B cell (primary cell): Measurements from ENCODE around the gene CMTM3. TPM values are rescaled to one million over a fixed set of nuclear protein-coding genes. Genes with fewer than 3 reads are reported as not detected.
"Not testable (repeated sequence)": the region's sequence is repeated elsewhere in the genome, so short reads cannot be mapped to it uniquely, and the experiment has no call there.

Source experiments
- ATAC-seq: fragments of 200-7000 bp; cut with Tn5 transposase; one replicate; pipeline ENCODE4 v1.10.0; 2021; ENCODE audit warnings: low read depth, mild to moderate bottlenecking, moderate number of reproducible peaks, moderate library complexity
- CTCF ChIA-PET: fragments of 350-600 bp; sonication (Branson Sonifier 250); formaldehyde crosslinking; loops from one replicate; lab custom pipeline; 2021; ENCODE audit warnings: antibody characterized with exemption, inconsistent platforms; lab: Charles Lee
- POLR2A ChIA-PET: fragments of 350-600 bp; sonication (Branson Sonifier 250); formaldehyde crosslinking; loops from one replicate; lab custom pipeline; 2021; ENCODE audit warnings: antibody characterized with exemption; lab: Charles Lee
- DNase-seq: peaks from one replicate; pipeline ENCODE4 v3.0.0; 2013
- H2AFZ ChIP-seq: 2 replicates; pipeline ENCODE4 v1.6.1; 2012; ENCODE audit warnings: mild to moderate bottlenecking, low read depth, low read length; ENCODE audit not compliant: insufficient read depth, poor library complexity, severe bottlenecking
- H3K27ac ChIP-seq, 2 donors: 1 replicate in 1 of 2; 2 replicates in 1 of 2; pipeline ENCODE4 v1.5.1; 2012 to 2013; ENCODE audit warnings: low read length in 2 of 2, mild to moderate bottlenecking in 2 of 2, moderate library complexity in 1 of 2
- H3K27me3 ChIP-seq, 4 experiments: fragments of 200-600 bp in 1 of 4; sonication (generic) in 1 of 4; replicated peaks in 1 of 4; 1 replicate in 2 of 4; 2 replicates in 2 of 4; pipeline versions ENCODE4 v1.6.1 to v1.7.0; 2013 to 2016; ENCODE audit warnings: low read length in 3 of 4, mild to moderate bottlenecking in 2 of 4, mixed read lengths in 1 of 4, moderate library complexity in 1 of 4; ENCODE audit not compliant: insufficient read depth in 4 of 4, control insufficient read depth in 3 of 4; ENCODE audit errors: control extremely low read depth in 1 of 4
- H3K36me3 ChIP-seq, 2 experiments: replicated peaks in 1 of 2; 1 replicate in 1 of 2; 2 replicates in 1 of 2; pipeline versions ENCODE4 v1.6.1 to v1.7.1; 2013; ENCODE audit warnings: low read length in 1 of 2; ENCODE audit not compliant: insufficient read depth in 2 of 2, control insufficient read depth in 1 of 2; ENCODE audit errors: control extremely low read depth in 1 of 2, extremely low read depth in 1 of 2
- H3K4me1 ChIP-seq, 2 donors: fragments of 200-600 bp in 1 of 2; sonication (generic) in 1 of 2; 1 replicate in 1 of 2; 2 replicates in 1 of 2; pipeline versions ENCODE4 v1.5.1 to v1.6.1; 2013 to 2017; ENCODE audit warnings: low read length in 2 of 2; ENCODE audit not compliant: control insufficient read depth in 2 of 2, insufficient read depth in 2 of 2
- H3K4me2 ChIP-seq: replicated peaks from 2 replicates; pipeline ENCODE3; 2012; ENCODE audit warnings: mild to moderate bottlenecking, low read depth, low read length; ENCODE audit not compliant: poor library complexity, severe bottlenecking
- H3K4me3 ChIP-seq, 5 experiments: fragments of 200-600 bp in 1 of 5; sonication (generic) in 1 of 5; 1 replicate in 3 of 5; 2 replicates in 2 of 5; pipeline versions ENCODE4 v1.5.1 to v1.7.0; 2011 to 2016; ENCODE audit warnings: low read length in 4 of 5, mild to moderate bottlenecking in 4 of 5, low read depth in 2 of 5, control low read depth in 1 of 5, moderate library complexity in 1 of 5; ENCODE audit not compliant: insufficient read depth in 1 of 5; ENCODE audit errors: control extremely low read depth in 1 of 5, extremely low read depth in 1 of 5
- H3K79me2 ChIP-seq: fragments of 200-600 bp; sonication (generic); one replicate; pipeline ENCODE4 v1.6.0; 2016; ENCODE audit warnings: low read length; ENCODE audit not compliant: control insufficient read depth, insufficient read depth
- H3K9ac ChIP-seq: fragments of 200-600 bp; sonication (generic); 2 replicates; pipeline ENCODE4 v1.6.1; 2017; ENCODE audit warnings: mild to moderate bottlenecking, low read length, moderate library complexity
- H3K9me3 ChIP-seq, 3 donors: one replicate each; pipeline versions ENCODE4 v1.6.1 to v1.7.1; 2013; ENCODE audit warnings: low read length in 2 of 3; ENCODE audit not compliant: control insufficient read depth in 2 of 3, insufficient read depth in 1 of 3; ENCODE audit errors: control extremely low read depth in 1 of 3
- H4K20me1 ChIP-seq: 2 replicates; pipeline ENCODE4 v1.6.0; 2012; ENCODE audit warnings: mild to moderate bottlenecking, low read length; ENCODE audit not compliant: insufficient read depth, control insufficient read depth, poor library complexity, severe bottlenecking
- H3K27ac Mint-ChIP-seq: one replicate; pipeline ENCODE4 v1.8.0; 2021; ENCODE audit warnings: mixed read lengths
- H3K27me3 Mint-ChIP-seq: one replicate; pipeline ENCODE4 v1.8.0; 2021; ENCODE audit warnings: mixed read lengths
- H3K4me1 Mint-ChIP-seq: one replicate; pipeline ENCODE4 v1.8.0; 2021; ENCODE audit warnings: mixed read lengths
- H3K4me3 Mint-ChIP-seq: one replicate; pipeline ENCODE4 v1.8.0; 2021; ENCODE audit warnings: mixed read lengths
- H3K9me3 Mint-ChIP-seq: one replicate; pipeline ENCODE4 v1.8.0; 2022; ENCODE audit warnings: mixed read lengths; ENCODE audit not compliant: insufficient read depth
- CTCF ChIP-seq: fragments of 200-600 bp; IDR thresholded peaks from one replicate; pipeline ENCODE4 v1.8.0; 2022; ENCODE audit warnings: antibody characterized with exemption, mild to moderate bottlenecking
- EZH2 ChIP-seq: IDR thresholded peaks from 2 replicates; pipeline ENCODE4 v1.6.1; 2012; ENCODE audit warnings: borderline replicate concordance, low read depth, mild to moderate bottlenecking, moderate library complexity, low read length; ENCODE audit not compliant: insufficient read depth, poor library complexity, severe bottlenecking
- WGBS: methylation state at CpG from one replicate; pipeline ENCODE4 v1.1.5; 2013; ENCODE audit warnings: missing lambda C conversion rate; ENCODE audit not compliant: insufficient coverage; 5-methylcytosine and 5-hydroxymethylcytosine counted together
- intact Hi-C: fragments of 100-400 bp; cut with micrococcal nuclease; formaldehyde crosslinking; loops from one replicate; pipeline ENCODE4 v1.10.0; 2022
- polyA plus RNA-seq: library from polyadenylated mRNA; depleted of rRNA; stranded (reverse); fragments of >200 nt; gene quantifications from 2 replicates; pipeline ENCODE4 v1.2.3, GENCODE V29; 2012
- small RNA-seq: library from RNA; depleted of rRNA; stranded (forward); fragments of <200 nt; gene quantifications from one replicate; pipeline ENCODE3, GENCODE V24; 2012; ENCODE audit warnings: low replicate concordance, low read depth; ENCODE audit not compliant: insufficient read length
- total RNA-seq, 2 donors: library from RNA; stranded (reverse); fragments of 120-200 nt in 1 of 2; gene quantifications; 1 replicate in 1 of 2; 2 replicates in 1 of 2; pipeline versions ENCODE4 v1.2.3 to v1.2.4, GENCODE V29; 2013 to 2022

CMTM3 gene
- total and polyA plus RNA-seq, 2 donors (not counting 1 experiment from before 2014, with no cell fraction given): 7.5 to 8.7 TPM

- H3K4me1 ChIP-seq, H3K9me3 ChIP-seq, H2AFZ ChIP-seq, POLR2A ChIA-PET, H3K27me3 ChIP-seq, intact Hi-C loops, H3K27ac Mint-ChIP-seq, H3K79me2 ChIP-seq, H3K4me3 ChIP-seq, H3K4me2 ChIP-seq, H3K27ac ChIP-seq, H4K20me1 ChIP-seq, H3K4me1 Mint-ChIP-seq, H3K4me3 Mint-ChIP-seq, H3K9ac ChIP-seq, H3K36me3 ChIP-seq, DNase-seq, ATAC-seq, H3K9me3 Mint-ChIP-seq: not testable (repeated sequence)
- peaks cover 28% of the 10 kb centered on the region for H3K27me3 Mint-ChIP-seq
- WGBS: 85% methylated on average over 4 of the region's 6 CpGs
- CTCF ChIA-PET: interaction anchor here (0.6 to 4.0 kb wide), 6 partner anchors 9 to 256 kb away, joined by 3 to 22 read pairs (median 4); partner anchors contain the start of gene DYNC1LI2
These were observed 57.3 kb downstream of the CMTM3 start for GRCh38 chr16:66661671-66662346.

- Histone ChIP-seq H3K9me3 (no peaks in the 10 kb centered on the region), H3K27ac (no peak overlapping the region), H3K4me2 (no peak overlapping the region), H3K79me2 (no peaks in the 10 kb centered on the region), H3K4me3 (no peak overlapping the region), H3K27me3 (peaks cover 0 to 7% (median 3%) of the 10 kb centered on the region in 4 experiments), H2AFZ (no peak overlapping the region), H3K9ac (no peak overlapping the region), H3K36me3 (no peaks in the 10 kb centered on the region), H3K4me1 (no peaks in the 10 kb centered on the region), H4K20me1 (no peaks in the 10 kb centered on the region)
- Mint-ChIP-seq H3K9me3 (no peaks in the 10 kb centered on the region), H3K4me1 (no peaks in the 10 kb centered on the region), H3K27me3 (peaks cover 26% of the 10 kb centered on the region), H3K4me3 (no peak overlapping the region), H3K27ac (no peak overlapping the region)
- ATAC-seq: no peak
- ChIA-PET POLR2A (no interaction called here), CTCF (interaction anchor here (1.0 to 4.0 kb wide), 5 partner anchors 10 to 257 kb away, joined by 3 to 22 read pairs (median 4); partner anchors contain the start of gene DYNC1LI2)
- WGBS: 73% methylated on average over 4 of the region's 7 CpGs
- TF ChIP-seq EZH2: no peak
- TF ChIP-seq CTCF: no peak
- intact Hi-C loops: no loop called here
- no peak for DNase-seq
These were observed 58.1 kb downstream of the CMTM3 start for GRCh38 chr16:66662445-66663194.

Small RNA genes lying within 50 kb of the gene (small RNA-seq; reads per million reads assigned to genes)
- gene CKLF-CMTM1: not detected

Other genes with a start within 250 kb of the CMTM3 start
- gene CDH5, start 238.0 kb upstream of the CMTM3 start, total RNA-seq: not detected in 2 replicates
- not detected in 2 replicates for gene CDH5, start 238.0 kb upstream of the CMTM3 start, polyA plus RNA-seq
- gene BEAN1, start 177.4 kb upstream of the CMTM3 start, total RNA-seq: not detected in 2 replicates
- gene BEAN1, start 177.4 kb upstream of the CMTM3 start, polyA plus RNA-seq: not detected in 2 replicates
- 9.7 and 10.3 TPM in 2 replicates for gene TK2, start 54.6 kb upstream of the CMTM3 start, total RNA-seq
- 2.9 and 4.9 TPM in 2 replicates for gene TK2, start 54.6 kb upstream of the CMTM3 start, polyA plus RNA-seq
- 28.9 and 30.4 TPM in 2 replicates for gene CKLF, start 52.1 kb upstream of the CMTM3 start, total RNA-seq
- 43.9 and 53.6 TPM in 2 replicates for gene CKLF, start 52.1 kb upstream of the CMTM3 start, polyA plus RNA-seq
- 5.5 and 5.9 TPM in 2 replicates for gene CMTM1, start 38.3 kb upstream of the CMTM3 start, total RNA-seq
- gene CMTM1, start 38.3 kb upstream of the CMTM3 start, polyA plus RNA-seq: 1.6 and 1.8 TPM in 2 replicates
- not detected in 2 replicates for gene CMTM2, start 25.2 kb upstream of the CMTM3 start, total RNA-seq
- not detected in 2 replicates for gene CMTM2, start 25.2 kb upstream of the CMTM3 start, polyA plus RNA-seq
- gene CMTM4, start 92.0 kb downstream of the CMTM3 start, total RNA-seq: 0.59 and 0.68 TPM in 2 replicates
- gene CMTM4, start 92.0 kb downstream of the CMTM3 start, polyA plus RNA-seq: 0.06 and 0.37 TPM in 2 replicates
- gene DYNC1LI2, start 146.9 kb downstream of the CMTM3 start, total RNA-seq: 109 and 111 TPM in 2 replicates
- gene DYNC1LI2, start 146.9 kb downstream of the CMTM3 start, polyA plus RNA-seq: 33.9 and 78.3 TPM in 2 replicates
- 0.71 TPM in 1 of 2 replicates, not detected in the other for gene TERB1, start 196.9 kb downstream of the CMTM3 start, total RNA-seq
- gene TERB1, start 196.9 kb downstream of the CMTM3 start, polyA plus RNA-seq: not detected in 2 replicates
- 57.6 and 62.5 TPM in 2 replicates for gene NAE1, start 226.3 kb downstream of the CMTM3 start, total RNA-seq
- gene NAE1, start 226.3 kb downstream of the CMTM3 start, polyA plus RNA-seq: 19.3 and 28.5 TPM in 2 replicates
- not detected in 2 replicates for gene CA7, start 239.7 kb downstream of the CMTM3 start, total RNA-seq
- not detected in 2 replicates for gene CA7, start 239.7 kb downstream of the CMTM3 start, polyA plus RNA-seq